KBM-7 (cell line): Measurements from ENCODE around the gene CCDC170.
A peak's percentile ranks its signal among the peaks of the same experiment; 100 is the strongest.
"Not testable (repeated sequence)": the region's sequence is repeated elsewhere in the genome, so short reads cannot be mapped to it uniquely, and the experiment has no call there.

Source experiments
- DNase-seq: peaks from one replicate; pipeline ENCODE4 v3.0.0-alpha.2; 2015
- in situ Hi-C: fragments of 300-500 bp; cut with MboI; formaldehyde crosslinking; loops from 2 replicates; pipeline ENCODE4 v1.14.3; 2020; ENCODE audit warnings: low sequenced_read_pairs, low pct_unique_long_range_greater_than_20kb, mixed read lengths

The CCDC170 gene

GRCh38 chr6:151493161-151493803 is 535 bp upstream of the CCDC170 start:
- in situ Hi-C loops, result no loop called here
- peak; percentile 65 for DNase-seq

DNA sequence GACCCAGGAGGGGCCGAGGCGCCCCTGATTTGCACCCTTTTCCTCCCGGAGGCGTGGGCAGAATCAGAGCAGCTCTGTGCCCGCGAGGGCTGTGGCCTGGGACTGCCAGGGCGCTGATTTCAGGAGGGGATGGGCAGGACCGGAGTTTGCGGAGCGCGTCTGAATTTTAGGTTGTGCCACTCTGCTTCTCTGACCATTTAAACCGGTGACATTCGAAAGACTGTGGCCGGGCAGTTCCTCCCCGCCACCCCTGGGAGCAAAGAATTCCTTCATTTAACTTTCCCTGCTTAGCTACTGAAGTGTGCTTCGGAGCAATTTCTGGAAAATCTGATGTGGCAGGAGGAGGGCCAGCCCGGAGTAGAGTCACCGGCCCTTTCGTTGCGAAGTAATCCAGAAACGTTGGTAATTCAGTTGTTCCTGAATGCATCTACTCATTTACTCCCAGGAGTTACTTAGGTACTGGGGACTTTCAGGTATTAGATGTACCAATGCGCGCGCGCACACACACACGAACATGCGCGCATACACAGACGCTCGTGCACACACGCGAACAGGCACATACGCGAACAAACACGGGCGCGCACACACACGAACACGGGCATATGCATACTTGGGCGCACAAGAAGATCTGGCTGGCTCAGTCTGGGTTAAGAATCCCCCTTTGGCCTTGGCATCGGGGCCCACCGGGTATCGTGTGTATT is 568 bp downstream of the CCDC170 start:
- peak; percentile 52 for DNase-seq
- in situ Hi-C loops, result no loop called here

- no peak for DNase-seq
- in situ Hi-C loops, result no loop called here
Measured at GRCh38 chr6:151494936-151495320, 1.1 kb downstream of the CCDC170 start.

DNA sequence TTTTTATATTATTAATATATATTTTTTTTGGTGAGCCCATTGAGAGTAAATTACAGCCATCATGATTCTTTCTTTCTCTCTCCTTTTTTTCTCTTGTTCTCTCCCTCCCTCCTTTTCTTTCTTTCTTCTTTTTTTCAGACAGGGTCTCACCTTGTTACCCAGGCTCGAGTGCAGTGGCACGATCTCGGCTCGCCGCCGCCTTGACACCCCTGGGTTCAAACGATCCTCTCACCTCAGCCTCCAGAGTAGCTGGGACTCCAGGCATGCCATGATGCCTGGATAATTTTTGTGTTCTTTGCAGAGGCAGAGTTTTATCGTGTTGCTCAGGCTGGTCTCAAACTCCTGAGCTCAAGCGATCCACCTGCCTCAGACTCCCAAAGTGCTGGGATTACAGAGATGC is 1.6 kb downstream of the CCDC170 start:
- in situ Hi-C loops, result no loop called here
- no peak for DNase-seq

DNA sequence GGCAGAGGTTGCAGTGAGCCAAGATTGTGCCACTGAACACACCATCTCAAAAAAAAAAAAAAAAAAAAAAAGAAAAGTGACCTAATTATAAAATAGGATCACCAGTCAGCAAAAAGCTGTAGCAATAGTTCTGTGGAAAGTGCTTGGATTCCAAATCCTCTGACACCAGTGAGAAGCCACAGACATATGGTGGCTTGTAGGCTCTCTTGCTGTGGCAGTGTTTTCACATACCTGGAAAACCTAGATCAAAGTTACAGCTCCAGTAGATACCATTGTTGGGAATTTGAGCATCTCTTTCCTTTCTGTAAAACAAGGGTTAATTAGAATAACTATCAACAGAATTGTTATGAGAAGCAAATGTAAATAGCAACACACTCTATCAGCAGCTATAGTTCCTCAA is 4.1 kb downstream of the CCDC170 start:
- DNase-seq, result no peak
- in situ Hi-C loops, result no loop called here

DNA sequence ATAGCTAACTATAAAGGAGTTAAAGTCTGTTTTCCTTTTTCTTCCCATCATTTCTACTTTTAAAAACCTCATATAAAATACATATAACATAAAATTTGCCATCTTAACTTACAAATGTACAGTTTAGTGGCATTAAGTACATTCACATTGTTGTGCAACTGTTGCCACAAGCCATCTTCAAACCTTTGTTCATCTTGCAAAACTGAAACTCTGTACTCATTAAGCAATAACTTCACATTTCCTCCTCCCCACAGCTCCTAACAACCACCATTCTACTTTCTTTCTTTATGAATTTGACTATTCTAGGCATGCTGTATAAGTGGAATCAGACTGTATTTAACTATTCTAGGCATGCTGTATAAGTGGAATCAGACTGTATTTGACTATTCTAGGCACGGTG is 4.5 kb downstream of the CCDC170 start:
- in situ Hi-C loops, result no loop called here

GRCh38 chr6:151499551-151499950 is 5.7 kb downstream of the CCDC170 start:
- no peak for DNase-seq
- in situ Hi-C loops, result no loop called here

More for the DNA sequence above, 4.5 kb downstream of the CCDC170 start:
- DNase-seq, result peak; percentile 66

- in situ Hi-C loops, result no loop called here
- no peak for DNase-seq
Measured at GRCh38 chr6:151501511-151502136, 7.8 kb downstream of the CCDC170 start.

DNA sequence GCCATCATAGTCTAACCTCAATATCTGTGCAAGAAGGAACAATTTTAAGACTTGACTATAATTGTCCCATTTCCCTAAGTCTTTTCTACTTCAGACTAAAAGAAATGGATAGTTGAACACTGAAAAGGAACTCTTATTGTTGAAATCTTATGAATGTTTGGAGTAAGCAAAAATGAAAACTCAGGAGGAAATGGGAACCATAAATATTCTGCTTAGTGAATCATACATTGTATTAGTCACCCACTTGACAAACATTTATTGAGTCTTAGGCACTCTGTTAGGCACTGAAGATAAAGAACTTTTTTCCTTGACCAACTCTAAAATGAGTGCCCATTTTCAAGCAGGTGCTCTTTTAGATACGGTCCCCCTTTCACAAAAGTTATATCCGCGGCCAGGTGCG is 8.7 kb downstream of the CCDC170 start:
- in situ Hi-C loops, result no loop called here
- DNase-seq, result no peak

- in situ Hi-C loops, result no loop called here
- DNase-seq, result peak; percentile 54
Measured at GRCh38 chr6:151506761-151507160, 12.9 kb downstream of the CCDC170 start.

DNA sequence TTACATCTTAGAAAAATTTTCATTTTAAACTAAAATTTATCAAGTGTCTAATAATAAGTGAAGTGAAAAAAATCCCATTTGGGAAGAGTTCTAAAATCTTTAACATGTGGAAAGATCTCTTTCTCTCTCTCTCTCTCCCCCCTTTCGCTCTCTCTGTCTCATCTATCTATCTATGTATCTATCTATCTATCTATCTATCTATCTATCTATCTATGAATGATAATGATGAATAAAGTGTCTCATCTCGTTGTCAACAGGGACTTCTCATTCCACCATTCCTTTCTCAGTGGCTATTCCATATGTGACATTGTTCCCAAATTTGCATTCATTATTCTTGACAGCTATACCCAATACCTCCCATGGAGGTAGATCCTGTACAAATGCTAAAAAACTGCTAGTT is 15.2 kb downstream of the CCDC170 start:
- DNase-seq, result no peak
- in situ Hi-C loops, result no loop called here

DNA sequence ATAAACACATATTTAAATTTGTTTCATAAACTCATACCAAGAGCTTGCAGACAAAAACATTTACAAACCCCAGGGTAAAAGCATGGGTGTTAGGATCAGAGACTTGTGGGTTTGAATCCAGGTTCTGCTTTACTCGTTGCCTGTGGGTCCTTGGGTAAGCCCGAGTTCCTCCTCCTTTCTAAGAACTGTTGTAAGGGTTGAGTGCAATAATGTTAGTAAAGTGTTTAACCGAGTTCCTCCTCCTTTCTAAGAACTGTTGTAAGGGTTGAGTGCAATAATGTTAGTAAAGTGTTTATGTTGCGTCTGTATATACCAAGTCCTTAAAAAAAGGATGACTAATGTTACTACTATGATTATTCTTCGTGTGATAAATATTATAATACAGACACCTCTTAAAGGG is 18.7 kb downstream of the CCDC170 start:
- in situ Hi-C loops, result no loop called here
- peak; percentile 83 for DNase-seq

GRCh38 chr6:151514000-151514730 is 20.3 kb downstream of the CCDC170 start:
- in situ Hi-C loops, result no loop called here
- DNase-seq, result peak; percentile 91

DNA sequence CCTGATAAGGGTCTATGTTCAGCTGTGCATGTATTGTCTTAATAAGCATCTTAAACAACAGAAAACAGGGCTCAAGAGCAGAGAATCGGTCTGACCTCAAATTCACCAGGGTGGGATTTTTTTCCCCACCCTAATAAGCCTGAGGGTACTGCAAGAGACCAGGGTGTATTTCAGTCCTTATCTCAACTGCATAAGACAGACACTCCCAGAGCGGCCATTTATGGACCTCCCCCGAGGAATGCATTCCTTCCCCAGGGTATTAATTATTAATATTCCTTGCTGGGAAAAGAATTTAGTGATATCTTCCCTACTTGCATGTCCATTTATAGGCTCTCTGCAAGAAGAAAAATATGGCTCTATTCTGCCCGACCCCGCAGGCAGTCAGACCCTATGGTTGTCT is 25.2 kb downstream of the CCDC170 start:
- DNase-seq, in situ Hi-C loops: not testable (repeated sequence)

- in situ Hi-C loops, result no loop called here
- DNase-seq, result no peak
Measured at GRCh38 chr6:151523034-151523433, 29.2 kb downstream of the CCDC170 start.

DNA sequence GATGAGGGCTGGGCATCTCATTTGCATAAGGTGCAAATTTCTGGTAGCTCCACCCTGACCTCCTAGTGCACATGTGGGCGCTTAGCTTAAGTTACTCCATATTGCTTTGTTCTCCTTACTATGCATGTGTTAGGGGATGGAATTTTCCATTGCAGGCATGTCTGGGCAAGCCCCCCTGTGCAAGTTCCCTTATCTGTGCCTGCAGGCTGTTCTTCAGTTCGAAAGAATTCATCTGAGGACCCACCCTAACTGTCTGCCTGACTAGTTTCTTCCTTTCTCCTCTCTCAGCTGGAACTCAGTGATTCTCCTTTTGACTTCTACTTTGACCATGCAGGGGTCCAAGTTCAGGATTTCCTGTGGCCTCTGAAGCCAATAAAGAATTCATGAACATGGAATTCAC is 30.2 kb downstream of the CCDC170 start:
- DNase-seq, result peak; percentile 62
- in situ Hi-C loops, result no loop called here

DNA sequence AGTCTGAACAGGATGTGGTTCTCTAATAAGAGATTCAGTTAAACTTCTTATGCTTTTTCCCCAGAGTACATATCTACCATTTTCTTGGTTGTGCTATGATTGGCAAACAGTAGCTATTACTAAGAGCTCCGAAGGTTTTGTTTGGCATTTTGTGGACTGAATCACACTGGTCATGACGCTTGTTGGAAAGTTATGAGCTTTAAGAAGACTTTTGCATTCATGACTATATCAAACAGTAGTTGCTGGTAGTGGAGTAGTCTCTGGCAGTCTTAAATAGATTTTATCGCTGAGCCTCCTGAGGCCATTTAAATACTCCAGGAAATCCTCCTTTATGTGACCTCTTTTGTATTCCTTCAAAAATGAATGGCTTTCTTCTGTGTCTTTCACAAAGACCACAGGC is 40.8 kb downstream of the CCDC170 start:
- in situ Hi-C loops, result no loop called here
- DNase-seq, result no peak

- in situ Hi-C loops, result no loop called here
- no peak for DNase-seq
Measured at GRCh38 chr6:151535476-151536187, 41.8 kb downstream of the CCDC170 start.

- in situ Hi-C loops, result no loop called here
Measured at GRCh38 chr6:151536188-151536479, 42.3 kb downstream of the CCDC170 start.

DNA sequence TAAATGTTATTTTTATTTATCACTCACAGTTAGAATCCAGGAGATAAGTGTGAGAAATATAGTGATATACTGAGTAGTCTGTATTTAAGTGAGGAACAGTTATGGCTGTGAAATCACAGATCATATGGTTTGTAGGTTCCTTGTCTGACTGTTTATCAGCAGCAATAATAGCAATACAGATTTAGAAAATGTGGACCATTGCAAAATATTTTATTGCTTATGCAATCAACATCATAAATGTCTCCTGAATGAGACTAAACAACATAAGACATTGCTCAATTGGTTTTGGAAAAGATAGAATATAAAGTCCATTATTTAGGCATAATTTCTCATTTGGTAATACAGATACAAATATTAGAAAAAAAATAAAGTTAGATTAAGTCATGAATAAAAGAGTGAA is 43.7 kb downstream of the CCDC170 start:
- no peak for DNase-seq
- in situ Hi-C loops, result no loop called here

More at GRCh38 chr6:151536188-151536479, 42.3 kb downstream of the CCDC170 start:
- no peak for DNase-seq
